Thyroid gland (tissue), 4 donors: ENCODE data around the gene C20orf204.

ENCODE experiments used
- CTCF ChIP-seq, 6 experiments: fragments of 200-600 bp in 3 of 6; fragments of 450-650 bp in 3 of 6; sonication (generic) in 3 of 6; IDR thresholded peaks; one replicate each; pipeline ENCODE4 v1.5.1; 2016 to 2019; ENCODE audit warnings: antibody characterized with exemption in 6 of 6, mild to moderate bottlenecking in 2 of 6, inconsistent platforms in 1 of 6, moderate library complexity in 1 of 6
- POLR2A ChIP-seq, 2 donors: fragments of 450-650 bp; IDR thresholded peaks; one replicate each; pipeline ENCODE4 v1.6.1; 2017; ENCODE audit warnings: antibody characterized with exemption in 2 of 2, mild to moderate bottlenecking in 2 of 2, moderate library complexity in 1 of 2

GRCh38 chr20:64038224-64038564 lies 2.2 kb downstream of the C20orf204 start:
- TF ChIP-seq CTCF (IDR thresholded peaks at IDR 0.05) (no peak), POLR2A (IDR thresholded peaks at IDR 0.05) (no peak)
